ENCODE measurements around the gene UBE2E1.

The UBE2E1 gene

GRCh38 chr3:23920151-23920655 lies 114.4 kb downstream of the UBE2E1 start:
- DNase-seq = no peak

- DNase-seq = no peak
Observed at GRCh38 chr3:23921052-23921511, 115.3 kb downstream of the UBE2E1 start.

- DNase-seq = no peak
Observed at GRCh38 chr3:23923786-23924185, 118.0 kb downstream of the UBE2E1 start.

- no peak for DNase-seq
Observed at GRCh38 chr3:23926246-23926645, 120.5 kb downstream of the UBE2E1 start.

- no peak for DNase-seq
Observed at GRCh38 chr3:23926736-23927135, 121.0 kb downstream of the UBE2E1 start.

GRCh38 chr3:23928524-23928923 lies 122.8 kb downstream of the UBE2E1 start:
- DNase-seq = no peak

- DNase-seq = no peak
Observed at GRCh38 chr3:23931597-23931996, 125.8 kb downstream of the UBE2E1 start.

GRCh38 chr3:23932571-23932970 lies 126.8 kb downstream of the UBE2E1 start:
- no peak for DNase-seq

GRCh38 chr3:23934253-23934652 lies 128.5 kb downstream of the UBE2E1 start:
- DNase-seq = no peak

- no peak for DNase-seq
Observed at GRCh38 chr3:23937296-23937695, 131.5 kb downstream of the UBE2E1 start.

GRCh38 chr3:23938688-23939087 lies 132.9 kb downstream of the UBE2E1 start:
- DNase-seq = no peak

GRCh38 chr3:23940775-23941174 lies 135.0 kb downstream of the UBE2E1 start:
- no peak for DNase-seq

Data from NCI-H1930 (cell line).